Sigmoid colon (tissue), 7 donors: ENCODE results near the gene CRY2. TPM values are rescaled to one million over a fixed set of nuclear protein-coding genes. Genes with fewer than 3 reads are reported as not detected.
A peak's percentile ranks its signal among the peaks of the same experiment; 100 is the strongest.

ENCODE experiments used
- DNase-seq: peaks from one replicate; pipeline ENCODE4 v3.0.0-alpha.2; 2019
- H3K27ac ChIP-seq, 4 donors: fragments of 200-600 bp; sonication (generic); one replicate each; pipeline ENCODE4 v1.5.1; 2016 to 2019; ENCODE audit warnings: mild to moderate bottlenecking in 1 of 4
- H3K27me3 ChIP-seq, 3 donors: fragments of 200-600 bp; sonication (generic); one replicate each; pipeline ENCODE4 v1.5.1; 2019; ENCODE audit warnings: mild to moderate bottlenecking in 1 of 3
- H3K36me3 ChIP-seq, 4 donors: fragments of 200-600 bp; sonication (generic); one replicate each; pipeline ENCODE4 v1.5.1; 2016 to 2019
- H3K4me1 ChIP-seq, 4 donors: fragments of 200-600 bp; sonication (generic); one replicate each; pipeline ENCODE4 v1.5.1; 2017 to 2019
- H3K4me3 ChIP-seq, 4 donors: fragments of 200-600 bp; sonication (generic); one replicate each; pipeline ENCODE4 v1.5.1; 2017 to 2019; ENCODE audit warnings: mild to moderate bottlenecking in 2 of 4, moderate library complexity in 1 of 4
- H3K9me3 ChIP-seq, 4 donors: fragments of 200-600 bp in 3 of 4; sonication (generic) in 3 of 4; one replicate each; pipeline versions ENCODE4 v1.5.1 to v1.6.1; 2013 to 2019
- EP300 ChIP-seq, 4 donors: sonication (generic); formaldehyde crosslinking; IDR thresholded peaks; one replicate each; pipeline ENCODE4 v1.6.1; 2017; ENCODE audit warnings: antibody characterized with exemption in 4 of 4
- POLR2A ChIP-seq, 2 donors: fragments of 450-650 bp; IDR thresholded peaks; one replicate each; pipeline ENCODE4 v1.6.1; 2016; ENCODE audit warnings: antibody characterized with exemption in 2 of 2, mild to moderate bottlenecking in 2 of 2, moderate library complexity in 2 of 2
- POLR2AphosphoS5 ChIP-seq, 4 donors: sonication (generic); formaldehyde crosslinking; IDR thresholded peaks; one replicate each; pipeline ENCODE4 v1.6.1; 2017; ENCODE audit warnings: antibody characterized with exemption in 4 of 4
- WGBS, 2 donors: extraction: QIAGEN DNeasy Blood & Tissue Kit; methylation state at CpG; one replicate each; pipeline ENCODE4 v1.1.7; 2013; 5-methylcytosine and 5-hydroxymethylcytosine counted together
- intact Hi-C: fragments of 100-400 bp; cut with DNase I; formaldehyde crosslinking; loops from one replicate; pipeline ENCODE4 v1.15.1; 2023
- polyA plus RNA-seq, 3 donors: library from polyadenylated mRNA; stranded (reverse); fragments of 200-250 nt; gene quantifications; one replicate each; pipeline ENCODE4 v1.2.3, GENCODE V29; 2013
- total RNA-seq, 4 donors: library from RNA; depleted of rRNA; stranded (reverse); fragments of >200 nt; gene quantifications; one replicate each; pipeline ENCODE4 v1.1.0, GENCODE V29; 2016
- TF ChIP-seq, protein P1 (sequence below), 4 experiments: fragments of 450-650 bp in 3 of 4; fragments of 200-600 bp in 1 of 4; IDR thresholded peaks; one replicate each; pipeline ENCODE4 v1.5.1; 2016 to 2019; ENCODE audit warnings: antibody characterized with exemption in 4 of 4, mild to moderate bottlenecking in 3 of 4, moderate library complexity in 2 of 4
- donor health status: healthy with polysubstance abuse.
- donor health status: Bipolar disorder and iron deficiency.
- donor health status: healthy.

The CRY2 gene
- total and polyA plus RNA-seq, 7 donors: 5.3 to 49.3 (median 27.5) TPM

DNA sequence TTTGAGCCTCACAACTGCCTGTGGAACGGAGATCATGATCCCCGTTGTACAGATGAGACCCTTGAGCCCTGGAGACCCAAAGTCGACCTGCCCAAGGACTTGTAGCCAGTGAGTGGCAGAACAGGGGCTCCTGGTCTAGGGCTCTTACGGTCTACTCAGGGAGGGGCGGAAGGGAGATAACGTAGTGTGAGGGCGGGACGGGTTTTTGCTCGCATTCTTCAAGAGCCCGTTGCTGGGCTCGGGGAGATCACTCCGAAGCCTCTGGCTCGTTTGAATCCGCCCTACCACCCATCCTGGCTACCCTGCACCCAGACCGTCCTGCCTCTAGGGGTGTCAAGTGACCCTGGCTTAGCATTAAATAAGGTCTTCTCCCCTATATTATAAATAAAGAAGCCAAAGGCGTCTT lies 639 bp downstream of the CRY2 start:
- H3K4me3 ChIP-seq: peak overlapping the region; percentile 90 to 98 (median 94)
- no peaks in the 10 kb centered on the region for H3K9me3 ChIP-seq
- peaks cover 0 to 67% (median 60%) of the 10 kb centered on the region in 4 donors for H3K4me1 ChIP-seq
- H3K36me3 ChIP-seq: no peaks in the 10 kb centered on the region
- WGBS, 2 donors: 1% methylated on average over 16 of the region's 16 CpGs
- TF ChIP-seq POLR2AphosphoS5 (IDR thresholded peaks at IDR 0.05) (peak in 1 of 4 donors; percentile 28), EP300 (IDR thresholded peaks at IDR 0.05) (no peak)
- TF ChIP-seq, protein P1, sequence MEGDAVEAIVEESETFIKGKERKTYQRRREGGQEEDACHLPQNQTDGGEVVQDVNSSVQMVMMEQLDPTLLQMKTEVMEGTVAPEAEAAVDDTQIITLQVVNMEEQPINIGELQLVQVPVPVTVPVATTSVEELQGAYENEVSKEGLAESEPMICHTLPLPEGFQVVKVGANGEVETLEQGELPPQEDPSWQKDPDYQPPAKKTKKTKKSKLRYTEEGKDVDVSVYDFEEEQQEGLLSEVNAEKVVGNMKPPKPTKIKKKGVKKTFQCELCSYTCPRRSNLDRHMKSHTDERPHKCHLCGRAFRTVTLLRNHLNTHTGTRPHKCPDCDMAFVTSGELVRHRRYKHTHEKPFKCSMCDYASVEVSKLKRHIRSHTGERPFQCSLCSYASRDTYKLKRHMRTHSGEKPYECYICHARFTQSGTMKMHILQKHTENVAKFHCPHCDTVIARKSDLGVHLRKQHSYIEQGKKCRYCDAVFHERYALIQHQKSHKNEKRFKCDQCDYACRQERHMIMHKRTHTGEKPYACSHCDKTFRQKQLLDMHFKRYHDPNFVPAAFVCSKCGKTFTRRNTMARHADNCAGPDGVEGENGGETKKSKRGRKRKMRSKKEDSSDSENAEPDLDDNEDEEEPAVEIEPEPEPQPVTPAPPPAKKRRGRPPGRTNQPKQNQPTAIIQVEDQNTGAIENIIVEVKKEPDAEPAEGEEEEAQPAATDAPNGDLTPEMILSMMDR (IDR thresholded peaks at IDR 0.05): peak in 2 of 4 experiments; percentile 10 to 19
- DNase-seq: peak; percentile 80
- peak overlapping the region; percentile 98 to 99 (median 99) for H3K27ac ChIP-seq
- intact Hi-C loops: loop anchor here (2.0 to 5.0 kb wide), 2 partner anchors 43 to 274 kb away; partner anchors contain the start of genes PHF21A and SLC35C1
- H3K27me3 ChIP-seq: no peaks in the 10 kb centered on the region

DNA sequence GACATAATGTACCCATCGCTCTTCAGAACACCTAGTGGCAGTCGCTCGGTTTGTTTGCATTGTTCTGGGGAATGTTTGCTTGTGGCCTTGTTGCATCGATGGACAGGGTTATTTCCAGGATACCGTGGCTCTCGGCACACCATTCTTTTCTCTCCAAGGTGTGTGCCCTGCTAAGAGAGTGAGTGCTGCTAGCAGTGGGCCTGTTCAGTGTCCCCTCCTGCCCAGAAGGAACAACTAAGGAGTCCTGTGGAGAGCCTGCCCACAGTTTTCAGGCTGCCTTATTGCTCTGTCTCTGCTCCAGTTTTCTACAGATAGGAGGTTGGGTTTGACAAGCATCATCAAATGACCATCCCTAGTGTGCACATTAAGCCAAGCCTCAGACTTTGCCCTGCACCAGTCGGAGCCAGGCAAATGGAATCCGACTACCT lies 1.4 kb downstream of the CRY2 start:
- H3K4me1 ChIP-seq: peaks cover 0 to 70% (median 63%) of the 10 kb centered on the region in 4 donors
- intact Hi-C loops: loop anchor here (5.0 kb wide), 1 partner anchor 274 kb away; the partner anchor contains the start of gene PHF21A
- H3K27ac ChIP-seq: peak overlapping the region; percentile 98 to 99 (median 99)

DNA sequence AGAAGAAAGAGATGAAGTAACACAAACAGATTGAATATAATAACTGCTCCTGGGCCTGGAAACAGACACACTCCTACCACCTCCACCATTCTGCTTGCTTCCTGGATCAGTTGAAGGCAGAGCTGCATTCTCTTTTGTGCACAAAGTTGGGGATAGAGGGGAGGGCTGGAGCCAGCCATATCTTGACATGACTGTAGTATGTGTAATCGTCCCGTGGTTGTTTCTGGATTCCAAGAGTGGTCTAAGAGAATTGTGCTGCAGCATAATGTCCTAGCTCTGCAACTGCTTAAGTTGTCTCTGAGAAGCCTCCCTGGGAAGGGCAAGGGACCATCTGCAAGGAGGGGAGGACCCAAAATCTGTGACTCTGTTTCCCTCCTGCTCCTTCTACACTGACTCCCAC lies 3.2 kb downstream of the CRY2 start:
- TF ChIP-seq POLR2A (IDR thresholded peaks at IDR 0.05): no peak
- Histone ChIP-seq H3K36me3 (no peaks in the 10 kb centered on the region), H3K4me1 (peaks cover 0 to 86% (median 79%) of the 10 kb centered on the region in 4 donors), H3K4me3 (no peak overlapping the region), H3K27ac (peak overlapping the region in 3 of 4 donors; percentile 4 to 99 (median 90)), H3K27me3 (no peaks in the 10 kb centered on the region), H3K9me3 (no peaks in the 10 kb centered on the region)
- DNase-seq: no peak
- WGBS, 2 donors: 85 to 91% methylated on average over 2 of the region's 2 CpGs
- intact Hi-C loops: no loop called here

More for the DNA sequence above, 1.4 kb downstream of the CRY2 start:
- 20 to 64% methylated on average over 8 of the region's 8 CpGs for WGBS, 2 donors
- no peaks in the 10 kb centered on the region for H3K27me3 ChIP-seq
- no peaks in the 10 kb centered on the region for H3K9me3 ChIP-seq
- H3K4me3 ChIP-seq: peak overlapping the region; percentile 90 to 98 (median 94)
- no peak for DNase-seq
- H3K36me3 ChIP-seq: no peaks in the 10 kb centered on the region
- TF ChIP-seq, protein P1 (IDR thresholded peaks at IDR 0.05): no peak
- no peak for TF ChIP-seq POLR2AphosphoS5 (IDR thresholded peaks at IDR 0.05)
- no peak for TF ChIP-seq POLR2A (IDR thresholded peaks at IDR 0.05)
- TF ChIP-seq EP300 (IDR thresholded peaks at IDR 0.05): no peak

DNA sequence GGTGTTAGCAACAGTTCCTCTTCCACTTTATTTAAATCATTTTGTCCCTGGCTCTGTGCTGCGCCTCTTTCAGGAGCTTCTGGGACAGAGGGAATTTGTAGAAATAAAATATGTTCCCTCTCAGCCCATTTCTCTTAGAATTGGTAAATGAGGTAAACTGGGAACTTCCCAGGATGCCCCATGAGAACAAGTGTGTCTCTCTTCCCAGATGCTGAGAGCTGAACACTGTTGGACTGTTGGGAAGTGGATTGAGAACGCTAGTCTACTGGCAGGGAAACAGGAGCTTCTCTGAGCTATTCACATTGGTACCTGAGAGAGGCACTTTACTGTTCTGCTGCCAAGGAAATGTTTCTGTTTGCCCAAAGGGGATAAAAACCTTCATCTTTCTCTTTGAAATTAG lies 4.0 kb downstream of the CRY2 start:
- TF ChIP-seq, protein P1 (IDR thresholded peaks at IDR 0.05): no peak
- TF ChIP-seq POLR2A (IDR thresholded peaks at IDR 0.05) (no peak), EP300 (IDR thresholded peaks at IDR 0.05) (no peak), POLR2AphosphoS5 (IDR thresholded peaks at IDR 0.05) (no peak)
- intact Hi-C loops: no loop called here
- H3K4me3 ChIP-seq: no peak overlapping the region
- H3K36me3 ChIP-seq: no peaks in the 10 kb centered on the region
- H3K9me3 ChIP-seq: no peaks in the 10 kb centered on the region
- H3K27me3 ChIP-seq: no peaks in the 10 kb centered on the region
- H3K27ac ChIP-seq: peak overlapping the region in 3 of 4 donors; percentile 86 to 99 (median 90)
- no peak for DNase-seq
- 89 to 91% methylated on average over 2 of the region's 2 CpGs for WGBS, 2 donors
- H3K4me1 ChIP-seq: peaks cover 0 to 91% (median 85%) of the 10 kb centered on the region in 4 donors

DNA sequence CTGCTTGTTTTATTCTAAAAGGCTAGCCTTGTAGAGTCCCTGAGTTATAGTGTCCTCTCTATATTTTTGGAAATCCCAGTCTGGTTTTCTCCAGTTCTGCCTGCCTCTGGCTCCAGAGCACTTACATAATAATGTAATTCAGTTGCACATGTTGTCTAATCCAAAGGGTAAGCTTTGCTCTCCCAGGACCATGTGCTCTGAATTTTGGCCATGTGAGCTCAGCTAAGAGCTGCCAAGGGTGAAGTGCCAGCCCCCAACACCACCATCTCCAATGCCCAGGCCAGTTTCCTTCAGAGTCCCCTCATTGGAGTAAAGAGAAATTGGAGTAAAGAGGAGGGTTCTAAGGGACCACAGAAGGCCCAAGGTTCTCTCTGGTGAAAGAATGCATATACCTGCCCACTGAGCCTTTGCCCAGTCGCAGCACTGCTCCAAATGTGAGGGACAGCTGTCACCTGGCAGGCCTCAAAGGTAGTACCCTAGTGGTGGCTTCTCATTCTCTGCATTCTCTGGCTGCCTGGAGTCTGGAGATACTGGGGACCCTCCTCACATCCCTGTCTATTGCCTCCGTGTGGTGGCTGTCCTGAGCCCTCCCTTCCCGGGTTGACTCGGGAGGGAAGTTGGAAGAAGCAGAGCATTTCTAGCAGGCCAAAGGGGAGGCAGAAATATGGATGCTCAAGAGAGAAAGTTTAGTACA lies 4.9 kb downstream of the CRY2 start:
- no peak for DNase-seq
- 75 to 85% methylated on average over 4 of the region's 4 CpGs for WGBS, 2 donors
- Histone ChIP-seq H3K9me3 (no peaks in the 10 kb centered on the region), H3K27ac (peak overlapping the region; percentile 21 to 99 (median 88)), H3K27me3 (no peaks in the 10 kb centered on the region), H3K4me3 (no peak overlapping the region), H3K4me1 (peaks cover 0 to 94% (median 91%) of the 10 kb centered on the region in 4 donors), H3K36me3 (no peaks in the 10 kb centered on the region)
- intact Hi-C loops: no loop called here
- no peak for TF ChIP-seq POLR2A (IDR thresholded peaks at IDR 0.05)
- TF ChIP-seq POLR2AphosphoS5 (IDR thresholded peaks at IDR 0.05): no peak
- TF ChIP-seq EP300 (IDR thresholded peaks at IDR 0.05): no peak
- TF ChIP-seq, protein P1 (IDR thresholded peaks at IDR 0.05): no peak
